Astrocyte of the hippocampus (primary cell): ENCODE results near the gene CABLES2.

Experiments
- DNase-seq: peaks from one replicate; pipeline ENCODE4 v3.0.0; 2011; ENCODE audit warnings: low read depth, low spot score

Gene CABLES2

DNA sequence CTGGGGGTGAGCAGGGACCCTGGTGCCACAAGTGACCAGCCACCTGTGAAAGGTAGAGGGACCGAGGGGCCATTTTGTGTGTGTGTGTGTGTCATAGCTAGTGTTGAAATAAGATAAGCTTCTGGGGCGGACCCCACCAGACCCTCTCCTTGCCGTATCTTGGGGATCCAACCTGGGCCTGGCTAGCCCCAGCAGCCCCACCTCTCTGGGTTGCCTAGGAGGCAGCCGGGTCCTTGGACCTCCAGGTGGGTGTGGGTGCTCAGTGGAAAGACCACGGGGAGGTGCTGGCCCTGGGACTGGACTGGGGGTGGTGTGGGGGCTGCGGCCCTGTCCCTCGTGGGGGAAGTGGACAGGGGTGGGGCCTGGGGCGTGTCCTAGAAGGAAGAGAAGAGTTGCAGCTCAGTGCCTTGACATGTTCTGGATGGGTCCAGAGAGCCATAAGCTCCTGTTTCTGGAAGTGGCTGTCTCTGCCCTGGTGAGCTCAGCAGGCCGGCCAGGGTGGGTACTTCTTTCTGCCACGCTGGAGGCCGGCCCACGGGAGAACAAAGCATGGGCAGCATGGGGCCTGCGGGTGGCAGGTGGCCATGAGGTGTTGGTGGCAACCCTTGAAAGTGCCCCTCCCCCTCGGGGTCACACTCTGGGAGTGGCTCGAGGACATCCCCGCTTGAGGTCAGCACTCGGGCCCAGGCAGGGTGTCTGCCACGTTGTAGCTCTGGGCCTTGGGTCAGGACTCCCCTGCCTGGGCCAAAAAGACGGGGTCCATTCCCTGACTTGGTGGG lies 11.8 kb upstream of the CABLES2 start:
- DNase-seq = no peak

DNA sequence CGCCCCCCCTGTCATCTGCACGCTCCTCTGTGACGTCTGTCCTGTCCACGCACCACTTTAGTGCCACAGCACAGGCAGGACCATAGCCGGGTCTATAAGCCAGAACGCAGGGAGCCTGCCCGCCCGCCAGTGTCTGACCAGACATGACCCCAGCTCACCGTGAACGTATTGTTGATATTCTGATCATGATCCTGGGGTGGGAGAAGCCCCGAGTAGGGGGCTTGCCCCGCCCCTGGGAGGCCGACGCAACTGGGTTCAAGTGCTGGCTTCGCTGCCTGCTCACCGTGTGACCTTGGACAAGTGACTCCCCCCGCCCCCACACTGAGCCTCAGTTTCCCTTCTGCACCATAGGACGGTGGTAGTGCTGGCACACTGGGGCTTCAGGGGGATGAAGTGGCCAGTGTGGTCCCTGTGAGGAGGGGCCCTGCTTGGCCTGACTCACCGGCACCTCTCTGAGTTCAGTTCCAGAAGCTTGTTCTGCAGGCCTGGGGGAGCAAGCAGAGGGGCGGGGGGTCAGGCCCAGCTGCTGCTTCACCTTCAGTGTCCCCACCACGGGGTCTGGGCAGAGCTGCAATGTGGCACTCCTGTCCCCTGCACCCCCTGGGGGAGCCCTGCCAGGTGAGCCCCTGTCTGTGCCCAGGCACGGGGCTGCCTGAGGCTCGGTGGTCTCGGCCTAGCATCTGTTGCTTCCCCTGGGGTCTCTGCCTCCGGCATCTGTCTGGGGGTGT lies 11.1 kb upstream of the CABLES2 start:
- DNase-seq = no peak

DNA sequence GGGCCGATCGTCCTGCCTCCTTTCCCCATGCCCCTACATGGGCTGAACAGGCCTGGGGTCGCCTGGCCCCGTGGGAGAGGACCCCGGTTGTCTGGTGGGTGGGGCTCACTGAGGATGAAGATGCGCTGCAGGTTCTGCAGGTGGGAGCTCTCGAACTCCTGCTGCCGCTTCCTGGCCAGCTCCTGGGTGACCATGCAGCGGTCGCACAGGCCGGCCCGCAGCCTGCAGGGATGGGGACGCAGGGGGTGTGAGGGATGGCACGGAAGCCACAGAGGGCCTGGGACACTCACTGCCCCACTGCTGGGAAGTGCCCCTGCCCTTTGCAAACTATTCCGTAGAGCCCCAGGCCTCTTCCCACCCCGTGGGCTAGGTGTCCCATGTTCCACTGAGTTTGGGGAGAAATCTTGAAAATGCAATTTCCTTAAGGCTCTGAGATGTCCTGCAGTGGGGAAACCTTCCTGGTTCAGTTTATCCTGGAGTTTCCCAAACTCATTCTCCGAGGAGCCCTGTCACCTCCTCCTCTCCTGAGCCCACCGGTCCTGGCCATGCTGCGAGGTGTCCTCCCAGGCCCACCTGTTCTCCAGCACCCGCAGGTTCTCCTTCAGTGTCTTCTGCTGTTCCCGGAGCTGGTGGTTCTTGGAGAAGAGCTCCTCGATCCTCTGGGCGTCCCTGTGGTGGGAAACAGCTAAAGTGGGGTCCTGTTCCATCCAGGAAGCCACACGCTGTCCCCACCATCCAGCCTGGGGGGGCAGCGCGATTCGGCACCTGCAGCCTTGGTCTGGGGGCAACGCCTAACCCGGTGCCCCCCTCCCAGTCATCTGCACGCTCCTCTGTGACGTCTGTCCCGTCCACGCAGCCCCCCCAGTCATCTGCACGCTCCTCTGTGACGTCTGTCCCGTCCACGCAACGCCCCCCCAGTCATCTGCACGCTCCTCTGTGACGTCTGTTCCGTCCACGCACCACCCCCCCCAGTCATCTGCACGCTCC lies 9.9 kb upstream of the CABLES2 start:
- DNase-seq = no peak

- DNase-seq = no peak
Measured at GRCh38 chr20:62415354-62416111, 8.4 kb upstream of the CABLES2 start.

- peak; percentile 14 for DNase-seq
Measured at GRCh38 chr20:62413896-62414481, 6.9 kb upstream of the CABLES2 start.

DNA sequence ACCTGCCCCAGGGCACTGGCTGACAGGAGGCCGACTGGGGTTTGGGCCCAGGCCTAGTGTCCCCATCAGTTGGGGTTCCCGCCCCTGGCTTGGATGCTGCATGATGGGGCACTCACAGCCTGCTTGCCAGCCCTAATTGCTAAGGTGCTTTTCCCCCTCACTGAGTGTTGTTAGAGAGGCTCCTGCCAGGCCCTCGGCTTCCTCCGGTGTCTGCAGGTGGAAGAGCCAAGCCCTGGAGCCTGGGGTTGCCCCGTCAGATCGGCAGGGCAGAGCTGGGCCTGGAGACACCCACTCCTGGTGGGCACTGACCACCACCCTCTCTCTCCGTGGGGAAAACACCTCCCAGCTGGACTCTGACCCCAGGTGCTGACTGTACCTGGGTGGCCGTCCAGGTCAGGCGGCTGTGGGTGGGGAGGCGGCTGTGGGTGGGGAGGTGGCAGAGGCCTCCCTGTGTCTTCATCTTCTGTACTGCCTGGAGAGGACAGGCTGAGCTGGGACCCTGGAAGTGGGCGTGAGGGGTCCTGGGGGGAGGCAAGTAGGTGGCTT lies 6.0 kb upstream of the CABLES2 start:
- DNase-seq = no peak

DNA sequence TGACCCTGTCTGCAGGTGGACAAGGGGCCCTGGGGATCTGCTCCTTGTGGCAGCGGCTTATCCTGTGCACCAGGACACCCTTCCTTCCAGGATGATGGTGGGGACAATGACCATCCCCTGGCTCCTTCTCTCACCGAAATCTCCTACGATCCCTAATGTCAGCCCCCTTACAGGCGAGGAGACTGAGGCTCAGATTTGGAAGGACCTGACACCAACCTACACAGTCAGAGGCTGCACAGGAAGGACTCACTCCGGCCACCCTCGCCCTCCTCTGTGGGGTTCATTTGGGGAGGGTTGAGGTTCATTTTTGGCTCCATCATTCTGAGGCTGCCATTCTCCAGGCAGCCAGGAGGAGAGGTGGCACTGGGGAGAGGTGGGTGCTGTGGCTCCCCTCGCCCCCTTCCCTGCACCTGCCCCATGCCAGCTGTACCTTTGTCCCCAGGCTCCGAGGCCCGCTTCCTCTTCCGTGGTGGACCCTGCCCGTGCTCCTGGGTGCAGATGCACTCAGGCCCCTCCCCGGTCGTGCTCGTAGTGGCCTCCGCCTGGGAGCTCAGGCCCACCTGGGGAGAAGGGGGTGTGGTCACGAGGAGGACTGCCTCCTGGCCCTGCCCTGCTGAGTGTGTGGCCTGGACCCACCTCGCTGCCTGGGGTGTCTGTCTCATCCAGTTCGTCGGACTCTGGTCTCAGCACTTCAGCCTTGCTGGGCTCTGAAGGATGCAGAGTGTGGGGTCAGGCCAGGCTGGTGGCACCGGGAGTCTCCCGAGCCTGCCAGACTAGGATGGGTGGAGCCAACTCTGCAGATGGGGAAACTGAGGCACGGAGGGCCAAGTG lies 5.3 kb upstream of the CABLES2 start:
- no peak for DNase-seq

- no peak for DNase-seq
Measured at GRCh38 chr20:62411479-62412193, 4.6 kb upstream of the CABLES2 start.

DNA sequence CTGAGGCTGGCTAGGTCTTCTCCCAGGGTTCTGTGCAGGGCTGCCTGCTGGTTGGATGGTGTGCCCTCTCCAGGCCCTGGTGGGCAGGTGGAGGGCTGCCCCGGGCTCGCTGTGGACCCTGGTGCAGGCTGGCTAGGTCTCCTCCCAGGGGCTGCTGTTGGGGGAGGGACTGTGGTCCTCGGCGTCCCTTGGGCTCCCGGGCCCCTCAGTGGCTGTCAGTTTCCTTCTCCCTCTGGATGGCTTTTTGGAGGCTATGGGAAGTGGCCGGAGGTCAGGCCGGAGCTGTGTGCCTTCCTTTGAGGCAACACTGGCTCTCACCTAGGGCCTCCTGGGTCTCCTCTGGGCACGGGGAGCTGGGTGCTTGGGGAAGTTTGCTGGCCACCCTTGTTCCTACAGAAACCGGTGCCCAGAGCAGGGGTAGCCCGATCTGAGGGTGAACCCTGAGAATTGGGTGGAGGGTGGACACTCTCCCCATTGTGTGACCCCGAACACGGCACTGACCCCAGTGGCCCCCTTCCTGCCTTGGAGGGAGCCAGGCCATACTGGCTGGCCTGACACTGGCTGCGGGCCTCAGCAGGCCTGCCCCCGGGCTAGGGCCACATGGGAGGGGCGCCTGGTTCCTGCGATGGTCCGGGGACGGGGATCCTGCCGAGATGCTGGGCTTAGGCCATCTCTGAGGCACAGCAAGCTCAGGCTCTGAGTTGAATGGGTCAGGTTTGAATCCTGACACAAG lies 3.8 kb upstream of the CABLES2 start:
- no peak for DNase-seq

GRCh38 chr20:62409931-62410745 lies 3.1 kb upstream of the CABLES2 start:
- peak; percentile 50 for DNase-seq

- DNase-seq = no peak
Measured at GRCh38 chr20:62409086-62409853, 2.2 kb upstream of the CABLES2 start.

- DNase-seq = no peak
Measured at GRCh38 chr20:62408640-62409039, 1.6 kb upstream of the CABLES2 start.

GRCh38 chr20:62408055-62408454 lies 970 bp upstream of the CABLES2 start:
- DNase-seq = no peak

- no peak for DNase-seq
Measured at GRCh38 chr20:62406635-62407176, 379 bp downstream of the CABLES2 start.

DNA sequence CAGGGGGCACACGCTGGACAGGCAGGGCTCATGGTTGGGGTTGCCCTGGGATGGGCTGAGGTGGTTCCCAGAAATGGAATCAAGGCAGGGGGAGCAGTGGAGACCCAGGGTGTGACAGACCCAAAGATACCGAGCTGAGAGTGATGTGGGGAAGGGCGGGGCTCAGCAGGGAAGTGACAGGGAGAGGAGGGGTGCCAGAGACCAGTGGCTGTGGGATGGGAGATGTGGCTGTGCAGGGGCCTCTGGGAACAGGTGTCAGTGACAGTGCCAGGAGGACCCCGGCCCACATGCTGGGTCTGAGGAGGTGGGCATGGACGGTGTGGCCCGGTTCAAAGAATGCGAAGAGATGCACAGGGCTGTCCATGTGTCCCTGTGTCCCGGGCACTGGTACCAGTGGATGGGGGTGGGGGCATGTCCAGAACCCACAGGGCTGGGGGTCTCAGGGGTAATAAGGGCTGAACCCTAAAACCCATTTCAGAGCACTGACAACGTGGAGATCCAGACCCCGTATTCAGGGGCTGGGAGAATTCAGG lies 1.0 kb downstream of the CABLES2 start:
- DNase-seq = no peak
